Renal pelvis (tissue), 4 donors: ENCODE measurements around the gene KCNMA1. TPM values are rescaled to one million over a fixed set of nuclear protein-coding genes. Genes with fewer than 3 reads are reported as not detected.

Experiments
- DNase-seq: peaks from one replicate; pipeline ENCODE4 v3.0.0-alpha.2; 2013
- polyA plus RNA-seq, 3 donors: library from polyadenylated mRNA; unstranded; fragments of 120-200 nt; gene quantifications; one replicate each; pipeline ENCODE4 v1.2.1, GENCODE V29; 2013; ENCODE audit not compliant: insufficient read length in 3 of 3

The KCNMA1 gene
- polyA plus RNA-seq, 3 donors: 3.2 to 3.9 (median 3.4) TPM

GRCh38 chr10:77214799-77215198, 422.8 kb downstream of the KCNMA1 start:
- DNase-seq: no peak

DNA sequence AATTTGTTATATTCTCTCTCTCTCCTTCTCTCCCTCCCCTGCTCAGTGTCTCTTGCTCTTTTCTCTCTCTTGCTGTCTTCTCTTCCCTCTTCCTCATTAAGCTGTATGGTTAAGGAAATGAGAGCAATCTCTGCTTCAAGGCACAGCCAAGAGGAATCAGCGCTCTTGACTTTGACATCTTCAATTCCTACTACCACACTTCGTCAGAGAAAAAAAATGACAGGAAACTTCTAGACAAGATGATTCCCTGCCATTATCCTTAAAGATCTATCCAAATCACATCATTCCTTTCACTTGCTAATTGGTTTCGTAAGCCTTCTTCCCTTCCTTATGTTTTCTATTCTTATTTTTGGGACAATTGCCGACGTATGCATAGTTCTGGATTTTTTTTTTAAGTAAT, 425.0 kb downstream of the KCNMA1 start:
- DNase-seq: no peak

DNA sequence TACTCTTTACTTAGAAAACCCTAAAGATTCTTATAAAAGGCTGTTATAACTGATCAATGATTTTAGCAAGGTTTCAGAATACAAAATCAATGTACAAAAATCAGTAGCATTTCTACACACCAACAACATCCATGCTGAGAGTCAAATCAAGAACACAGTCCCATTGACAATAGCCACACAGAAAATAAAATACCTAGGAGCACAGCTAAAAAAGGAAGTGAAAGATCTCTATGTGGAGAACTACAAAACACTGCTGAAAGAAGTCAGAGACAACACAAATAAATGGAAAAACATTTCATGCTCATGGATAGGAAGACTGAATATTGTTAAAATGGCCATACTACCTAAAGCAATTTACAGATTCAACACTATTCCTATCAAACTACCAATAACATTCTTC, 427.0 kb downstream of the KCNMA1 start:
- no peak for DNase-seq

DNA sequence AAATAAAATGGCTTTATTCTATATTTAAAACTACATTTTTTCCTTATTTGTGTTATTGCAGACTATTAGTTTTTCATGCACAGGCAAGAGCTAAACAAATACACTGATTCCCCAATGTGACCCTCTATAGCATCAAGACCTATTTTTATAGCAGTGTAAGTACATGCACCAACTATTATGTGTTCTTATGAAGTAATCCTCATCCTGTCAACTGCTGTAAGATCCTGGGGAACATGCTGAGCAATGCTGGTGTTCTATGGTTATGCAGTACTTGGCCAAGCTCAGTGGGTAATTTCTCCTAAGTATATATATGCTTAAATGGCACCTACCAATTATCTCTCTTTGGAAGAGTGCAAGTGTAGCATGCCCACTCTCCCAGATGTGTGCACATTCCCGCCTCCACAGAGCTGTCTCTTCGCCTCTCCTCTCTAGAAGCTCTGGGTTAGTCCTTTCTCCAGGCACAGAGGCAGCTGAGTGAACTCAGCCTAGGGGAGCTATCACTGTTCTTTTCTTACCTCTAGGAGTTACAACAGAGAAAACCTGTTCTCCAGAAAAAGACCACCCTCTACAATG, 428.8 kb downstream of the KCNMA1 start:
- no peak for DNase-seq

DNA sequence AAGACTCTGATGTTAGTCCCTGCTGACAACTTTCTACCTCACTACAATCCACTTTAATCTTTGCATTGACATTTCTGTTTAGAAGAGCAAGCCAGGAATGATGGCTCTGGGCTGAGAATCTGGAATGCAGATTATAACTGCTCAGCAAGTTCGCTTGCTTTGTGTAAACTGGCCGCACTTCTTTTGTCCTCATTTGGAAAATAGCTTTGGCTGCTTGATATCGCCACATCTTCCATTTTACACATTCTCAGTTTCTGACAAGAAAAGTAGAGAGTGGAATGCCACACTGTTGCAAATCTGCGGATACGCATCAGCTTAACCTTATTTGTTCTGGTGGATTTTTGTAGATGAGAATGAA, 429.8 kb downstream of the KCNMA1 start:
- DNase-seq: no peak

GRCh38 chr10:77207182-77207827, 430.3 kb downstream of the KCNMA1 start:
- no peak for DNase-seq

DNA sequence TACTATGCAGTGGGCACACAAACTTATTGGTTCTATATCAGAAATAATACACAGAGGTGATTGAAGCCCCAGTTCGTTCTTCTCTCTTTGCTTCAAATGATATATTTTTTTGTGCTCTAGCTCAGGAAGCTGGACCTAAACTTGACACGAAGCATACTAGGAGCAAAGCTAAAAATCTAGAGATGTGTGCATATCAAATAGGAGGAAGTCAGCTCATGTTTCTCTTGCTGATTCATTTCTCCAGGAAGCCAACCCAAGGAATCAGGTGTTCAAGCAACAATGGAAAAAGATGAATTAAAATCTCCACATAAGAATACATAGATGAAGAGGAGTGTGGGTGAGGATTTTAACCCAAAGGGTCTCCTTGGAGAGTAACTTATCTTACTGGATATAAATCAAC, 432.5 kb downstream of the KCNMA1 start:
- DNase-seq: no peak

GRCh38 chr10:77204171-77204570, 433.4 kb downstream of the KCNMA1 start:
- DNase-seq: no peak

GRCh38 chr10:77202857-77203256, 434.8 kb downstream of the KCNMA1 start:
- no peak for DNase-seq

DNA sequence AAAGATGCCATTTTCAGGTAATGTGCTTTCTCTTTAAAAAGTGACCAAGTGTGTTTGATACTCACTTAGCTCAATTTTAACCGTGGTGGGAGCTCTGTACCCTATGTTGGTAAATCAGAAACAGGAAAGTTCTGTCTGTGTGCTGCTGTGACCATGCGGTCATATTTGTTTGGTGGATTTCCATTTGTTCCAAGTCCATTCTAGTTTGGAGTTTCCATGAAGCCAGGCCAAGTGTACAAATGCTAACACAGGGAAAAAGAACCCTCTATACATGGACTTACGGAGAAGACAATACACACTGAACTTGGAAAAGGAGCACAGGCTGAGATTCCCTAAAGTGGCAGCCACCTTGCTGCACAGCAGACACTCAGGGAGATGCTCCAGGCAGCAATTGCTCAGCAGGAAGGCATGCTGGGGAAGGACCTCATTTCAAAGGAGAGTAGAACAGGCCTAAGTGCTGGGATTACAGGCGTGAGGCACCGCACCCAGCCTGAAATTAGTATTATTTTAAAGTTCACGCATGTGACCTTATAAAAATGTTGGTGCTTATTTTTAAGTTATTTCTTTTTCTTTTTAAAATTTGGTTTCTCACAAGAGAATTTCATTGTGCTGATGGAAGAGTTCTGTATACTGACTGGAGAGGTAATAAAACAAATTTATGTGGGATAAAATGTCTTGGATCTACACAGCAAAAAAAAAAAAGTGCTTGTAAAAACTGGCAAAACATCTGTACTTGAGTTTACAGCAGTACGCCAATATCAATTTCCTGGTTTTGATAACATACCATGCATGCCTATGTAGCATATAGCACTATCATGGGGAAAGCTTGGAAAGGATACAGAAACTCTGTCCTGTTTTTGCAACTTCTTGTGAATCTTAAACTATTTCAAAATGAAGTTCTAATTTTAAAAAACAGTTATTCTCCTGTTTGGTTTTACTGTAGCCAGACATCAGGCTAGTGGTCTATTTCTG, 436.2 kb downstream of the KCNMA1 start:
- DNase-seq: peak; percentile 22

DNA sequence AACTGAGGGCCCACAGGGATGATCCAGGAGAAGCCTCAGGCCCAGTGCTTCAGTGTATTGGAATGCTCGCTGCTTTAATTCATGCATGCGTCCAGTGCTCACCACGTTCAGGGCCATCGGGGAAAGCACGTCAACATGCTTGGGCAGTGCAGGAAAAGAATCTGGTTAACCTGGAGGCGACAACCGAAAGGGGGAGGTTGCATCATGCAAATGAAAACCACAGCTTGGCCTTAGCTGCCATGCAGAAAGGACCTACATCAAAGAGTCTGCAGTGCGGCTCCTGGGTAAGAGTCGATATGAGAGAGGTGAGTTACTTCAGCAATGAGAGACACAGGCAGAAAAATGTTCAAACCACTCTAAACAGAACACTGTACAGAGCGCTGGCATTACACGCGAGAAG, 440.1 kb downstream of the KCNMA1 start:
- no peak for DNase-seq

- DNase-seq: no peak
Observed at GRCh38 chr10:77196614-77197013, 441.0 kb downstream of the KCNMA1 start.

GRCh38 chr10:77195101-77195500, 442.5 kb downstream of the KCNMA1 start:
- DNase-seq: no peak

DNA sequence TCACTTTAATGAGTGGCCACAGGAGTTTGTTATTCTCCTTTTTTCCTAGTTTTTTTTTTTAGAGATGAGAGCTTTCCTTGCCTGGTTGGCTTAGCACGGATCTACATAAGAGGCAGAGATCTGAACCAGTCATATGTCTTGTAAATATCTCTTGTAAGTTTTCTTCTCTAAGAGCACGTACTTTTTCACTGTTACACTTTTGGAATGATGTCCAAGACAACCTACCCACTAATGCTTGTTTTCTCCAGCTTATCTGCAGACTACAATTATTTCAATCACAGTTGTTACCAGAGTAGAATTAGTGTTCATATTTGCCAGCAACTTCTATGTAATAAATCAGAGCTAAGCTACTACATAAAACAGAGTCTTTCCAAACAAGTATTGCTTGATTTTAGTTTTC, 444.6 kb downstream of the KCNMA1 start:
- no peak for DNase-seq

GRCh38 chr10:77192402-77192801, 445.2 kb downstream of the KCNMA1 start:
- no peak for DNase-seq

DNA sequence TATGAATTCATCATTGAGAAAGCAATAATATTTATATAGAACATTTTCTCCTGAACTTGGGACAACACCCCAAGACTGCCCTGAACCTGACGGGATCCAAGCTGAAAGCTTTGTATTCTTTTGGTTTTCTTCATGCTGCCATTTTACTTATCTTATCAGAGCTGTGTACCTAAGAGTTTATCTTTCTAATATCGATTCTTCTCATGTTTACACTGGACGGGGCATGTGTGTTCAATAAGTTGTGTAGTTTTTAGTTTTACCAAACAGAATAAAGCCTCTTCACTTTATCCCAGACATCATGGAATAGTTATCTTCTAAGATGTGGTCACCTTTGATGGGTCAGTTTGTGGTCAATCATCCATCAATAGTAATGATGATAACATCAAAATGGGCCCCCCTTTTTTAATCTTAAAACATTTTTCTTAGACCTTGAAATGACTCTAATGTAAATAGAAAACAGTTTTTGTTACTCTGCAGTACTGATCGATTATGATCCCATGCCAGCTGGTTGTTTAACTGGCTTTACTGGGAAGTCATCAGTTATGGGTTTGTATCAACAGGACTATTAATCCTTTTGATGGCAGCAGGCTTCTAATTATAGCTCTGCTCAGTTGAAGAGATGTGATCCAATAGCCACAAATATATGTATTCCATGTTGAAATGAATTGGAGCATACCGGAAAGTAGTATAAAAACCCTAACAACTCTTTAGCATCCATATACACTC, 446.1 kb downstream of the KCNMA1 start:
- DNase-seq: no peak

- DNase-seq: no peak
Observed at GRCh38 chr10:77190291-77190690, 447.3 kb downstream of the KCNMA1 start.

- DNase-seq: no peak
Observed at GRCh38 chr10:77189520-77189919, 448.1 kb downstream of the KCNMA1 start.

GRCh38 chr10:77189075-77189474, 448.5 kb downstream of the KCNMA1 start:
- no peak for DNase-seq

DNA sequence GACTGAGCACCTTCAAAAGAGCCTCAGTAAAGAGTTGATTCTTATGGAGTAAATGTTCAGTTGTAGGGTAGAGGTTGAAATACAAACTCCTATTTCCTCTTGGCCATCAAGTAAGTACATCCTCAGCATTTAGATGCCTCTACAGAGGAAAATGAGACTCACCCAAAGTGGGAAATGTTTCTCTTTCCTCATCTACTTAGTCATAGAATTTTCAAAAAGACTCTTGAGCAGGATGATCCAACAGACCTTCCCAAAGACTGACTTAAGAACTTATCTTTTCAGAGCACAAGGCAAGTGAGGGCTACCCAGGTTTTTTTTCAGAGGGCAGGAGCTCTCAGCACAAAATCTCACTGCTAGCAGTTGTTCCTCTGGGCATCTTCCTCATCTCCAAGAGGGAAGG, 449.1 kb downstream of the KCNMA1 start:
- no peak for DNase-seq

DNA sequence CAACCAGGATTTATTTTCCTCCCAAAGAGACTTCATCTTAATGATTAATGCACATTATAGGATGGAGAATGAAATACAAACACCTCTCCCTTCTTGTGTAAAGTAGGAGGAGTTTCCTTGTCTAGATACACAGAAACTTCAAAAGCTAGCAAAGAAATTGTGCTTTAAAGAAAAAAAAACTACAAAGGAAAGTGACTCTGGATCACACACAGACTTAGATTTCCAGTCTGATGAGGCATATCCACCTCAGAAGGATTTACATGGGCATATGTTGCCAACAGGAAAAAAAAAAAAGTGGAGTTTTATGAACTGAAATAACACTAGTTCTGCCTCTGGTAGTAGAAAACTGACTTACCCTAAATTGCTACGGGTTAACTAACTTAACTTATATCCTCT, 449.6 kb downstream of the KCNMA1 start:
- no peak for DNase-seq

DNA sequence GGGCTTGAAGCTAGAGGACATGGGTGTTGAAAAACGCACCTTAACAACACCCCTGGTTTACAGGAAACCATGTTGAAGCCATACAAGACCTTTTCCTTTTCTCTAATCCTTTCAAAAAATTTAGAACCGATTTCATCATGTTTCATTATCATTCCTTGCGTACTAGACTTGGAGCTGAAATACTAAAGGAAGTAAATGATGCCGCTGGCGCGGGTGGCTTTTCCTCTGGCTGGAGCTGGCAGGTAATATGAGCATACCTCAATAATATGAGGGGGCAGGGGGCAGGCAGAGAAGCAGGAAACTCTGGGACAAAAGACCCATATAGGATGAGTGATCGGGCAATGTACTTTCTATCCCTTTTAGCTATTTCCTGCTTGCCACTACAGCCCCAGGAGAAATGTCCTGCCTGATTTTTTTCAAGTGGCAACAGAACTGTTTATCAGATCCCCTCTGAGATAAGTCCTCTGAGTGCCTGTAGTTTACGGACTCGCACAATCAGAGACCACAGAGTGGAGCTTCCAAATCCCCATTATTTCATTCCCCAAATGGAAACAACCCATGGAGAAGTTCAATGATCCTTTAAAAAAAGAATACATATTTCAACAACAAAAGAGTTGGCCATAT, 450.1 kb downstream of the KCNMA1 start:
- no peak for DNase-seq
